DOHH2 (cell line): ENCODE measurements around the gene SLAIN1.

Experiments used
- H3F3A ChIP-seq: fragments of 200-600 bp; sonication (generic), shearing (Covaris generic); 2 replicates; pipeline ENCODE4 v1.6.0; 2016; ENCODE audit warnings: antibody characterized with exemption, mild to moderate bottlenecking; ENCODE audit not compliant: control insufficient read depth, insufficient read depth
- H3K27ac ChIP-seq: fragments of 200-600 bp; sonication (generic); 2 replicates; pipeline ENCODE4 v1.5.1; 2014; ENCODE audit warnings: low read depth, mild to moderate bottlenecking, low read length, moderate library complexity
- H3K27me3 ChIP-seq: fragments of 200-600 bp; sonication (generic); 2 replicates; pipeline ENCODE4 v1.6.1; 2014; ENCODE audit warnings: mild to moderate bottlenecking, low read length, mixed read lengths; ENCODE audit not compliant: control insufficient read depth
- H3K36me3 ChIP-seq: fragments of 200-600 bp; sonication (generic); 2 replicates; pipeline ENCODE4 v1.6.1; 2014; ENCODE audit warnings: mild to moderate bottlenecking, low read length, moderate library complexity, mixed read lengths; ENCODE audit not compliant: control insufficient read depth
- H3K4me1 ChIP-seq: fragments of 200-600 bp; sonication (generic); 2 replicates; pipeline ENCODE4 v1.6.1; 2014; ENCODE audit warnings: mild to moderate bottlenecking, low read length, mixed read lengths; ENCODE audit not compliant: control insufficient read depth
- H3K4me2 ChIP-seq: fragments of 200-600 bp; sonication (generic); 2 replicates; pipeline ENCODE4 v1.6.0; 2014; ENCODE audit warnings: mild to moderate bottlenecking, low read length, moderate library complexity
- H3K4me3 ChIP-seq: fragments of 200-600 bp; sonication (generic); 2 replicates; pipeline ENCODE4 v1.5.1; 2014; ENCODE audit warnings: mild to moderate bottlenecking, low read length, mixed read lengths
- H3K79me2 ChIP-seq: fragments of 200-600 bp; sonication (generic); 2 replicates; pipeline ENCODE4 v1.6.1; 2014; ENCODE audit warnings: mild to moderate bottlenecking, low read length, mixed read lengths; ENCODE audit not compliant: control insufficient read depth
- H3K9me2 ChIP-seq: fragments of 200-600 bp; sonication (generic); replicated peaks from 2 replicates; pipeline ENCODE4 v1.6.1; 2014; ENCODE audit warnings: mild to moderate bottlenecking, low read length, mixed read lengths; ENCODE audit not compliant: control insufficient read depth
- H3K9me3 ChIP-seq: fragments of 200-600 bp; sonication (generic); 2 replicates; pipeline ENCODE4 v1.6.1; 2014; ENCODE audit warnings: antibody characterized with exemption, low read length, mixed read lengths; ENCODE audit not compliant: control insufficient read depth, insufficient read depth
- H4K20me1 ChIP-seq: fragments of 200-600 bp; sonication (generic); 2 replicates; pipeline ENCODE4 v1.6.0; 2014; ENCODE audit warnings: low read depth, mild to moderate bottlenecking, antibody characterized with exemption, low read length, moderate library complexity; ENCODE audit not compliant: control insufficient read depth, insufficient read depth
- EZH2phosphoT487 ChIP-seq: fragments of 200-600 bp; sonication (generic); IDR thresholded peaks from 2 replicates; pipeline ENCODE4 v1.6.1; 2017; ENCODE audit warnings: borderline replicate concordance, mild to moderate bottlenecking, antibody characterized with exemption, low read length, moderate library complexity, mixed read lengths
- TF ChIP-seq, protein P1 (sequence below): fragments of 200-600 bp; sonication (generic); IDR thresholded peaks from one replicate; pipeline ENCODE4 v1.5.1; 2014; ENCODE audit warnings: antibody characterized with exemption, mild to moderate bottlenecking, low read depth, low read length; ENCODE audit not compliant: poor library complexity, severe bottlenecking

Gene SLAIN1

DNA sequence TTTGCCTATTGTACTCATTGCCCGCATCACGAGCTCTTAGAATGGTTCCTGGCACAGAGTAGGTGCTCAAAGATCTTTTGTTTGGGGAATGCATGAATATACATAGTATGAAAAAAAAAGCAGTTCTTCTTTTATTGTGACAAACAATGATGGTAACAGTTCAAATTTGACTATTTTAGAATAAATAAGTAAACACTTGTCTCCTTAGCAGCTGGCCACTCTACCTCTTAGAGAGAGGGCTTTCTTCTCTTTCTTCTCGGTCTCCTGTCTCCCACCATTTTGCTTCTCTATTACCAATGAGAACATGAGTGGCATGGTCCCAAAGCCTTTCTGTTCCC, 639 bp upstream of the SLAIN1 start:
- Histone ChIP-seq H3K4me3 (peak overlapping the region; percentile 82), H3K36me3 (no peaks in the 10 kb centered on the region), H3K27me3 (peaks cover 48% of the 10 kb centered on the region), H3K9me2 (no peaks in the 10 kb centered on the region), H3F3A (peaks cover 6% of the 10 kb centered on the region; the same call in 1 of the 2 replicates), H3K4me2 (peak overlapping the region; percentile 77), H3K4me1 (peaks cover 29% of the 10 kb centered on the region), H3K9me3 (no peaks in the 10 kb centered on the region), H3K27ac (no peak overlapping the region), H4K20me1 (peaks cover 5% of the 10 kb centered on the region), H3K79me2 (peaks cover 33% of the 10 kb centered on the region)
- TF ChIP-seq EZH2phosphoT487 = no peak
- TF ChIP-seq, protein P1, sequence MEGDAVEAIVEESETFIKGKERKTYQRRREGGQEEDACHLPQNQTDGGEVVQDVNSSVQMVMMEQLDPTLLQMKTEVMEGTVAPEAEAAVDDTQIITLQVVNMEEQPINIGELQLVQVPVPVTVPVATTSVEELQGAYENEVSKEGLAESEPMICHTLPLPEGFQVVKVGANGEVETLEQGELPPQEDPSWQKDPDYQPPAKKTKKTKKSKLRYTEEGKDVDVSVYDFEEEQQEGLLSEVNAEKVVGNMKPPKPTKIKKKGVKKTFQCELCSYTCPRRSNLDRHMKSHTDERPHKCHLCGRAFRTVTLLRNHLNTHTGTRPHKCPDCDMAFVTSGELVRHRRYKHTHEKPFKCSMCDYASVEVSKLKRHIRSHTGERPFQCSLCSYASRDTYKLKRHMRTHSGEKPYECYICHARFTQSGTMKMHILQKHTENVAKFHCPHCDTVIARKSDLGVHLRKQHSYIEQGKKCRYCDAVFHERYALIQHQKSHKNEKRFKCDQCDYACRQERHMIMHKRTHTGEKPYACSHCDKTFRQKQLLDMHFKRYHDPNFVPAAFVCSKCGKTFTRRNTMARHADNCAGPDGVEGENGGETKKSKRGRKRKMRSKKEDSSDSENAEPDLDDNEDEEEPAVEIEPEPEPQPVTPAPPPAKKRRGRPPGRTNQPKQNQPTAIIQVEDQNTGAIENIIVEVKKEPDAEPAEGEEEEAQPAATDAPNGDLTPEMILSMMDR = no peak

DNA sequence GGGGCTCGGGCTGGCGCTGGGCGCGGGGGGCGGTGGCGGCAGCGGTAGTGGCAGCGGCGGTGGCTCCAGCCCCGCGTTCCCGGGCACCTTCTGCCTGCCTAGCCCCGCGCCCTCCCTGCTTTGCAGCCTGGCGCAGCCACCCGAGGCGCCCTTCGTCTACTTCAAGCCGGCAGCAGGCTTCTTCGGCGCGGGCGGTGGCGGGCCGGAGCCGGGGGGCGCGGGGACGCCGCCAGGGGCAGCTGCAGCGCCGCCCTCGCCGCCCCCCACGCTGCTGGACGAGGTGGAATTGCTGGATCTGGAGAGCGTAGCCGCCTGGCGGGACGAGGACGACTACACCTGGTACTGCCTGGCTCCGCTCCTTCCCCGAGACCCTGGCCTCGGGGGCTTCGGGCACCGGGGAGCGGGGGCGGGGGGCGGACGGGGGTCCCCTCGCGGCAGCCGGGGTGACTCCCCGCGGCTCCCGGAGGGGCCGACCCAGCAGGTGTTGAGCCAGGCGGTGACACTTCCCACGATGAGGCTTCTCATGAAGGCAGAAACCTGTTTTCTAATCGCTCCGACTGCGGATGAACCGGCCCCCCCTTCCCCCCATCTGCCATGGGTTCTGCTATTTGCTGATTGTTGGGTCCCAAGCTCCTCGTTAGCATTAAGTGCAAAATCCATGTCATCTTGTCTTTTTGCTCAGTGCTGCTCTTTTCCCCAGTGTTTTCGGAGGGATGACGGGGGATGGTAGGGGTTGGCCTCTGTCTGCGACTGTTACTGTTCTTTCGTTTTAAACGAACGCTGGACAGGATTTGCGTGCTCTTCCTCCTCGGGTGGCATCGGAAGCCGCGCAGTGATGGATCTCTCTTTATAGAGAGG, 943 bp downstream of the SLAIN1 start:
- peaks cover 48% of the 10 kb centered on the region for H3K79me2 ChIP-seq
- no peak overlapping the region for H3K27ac ChIP-seq

DNA sequence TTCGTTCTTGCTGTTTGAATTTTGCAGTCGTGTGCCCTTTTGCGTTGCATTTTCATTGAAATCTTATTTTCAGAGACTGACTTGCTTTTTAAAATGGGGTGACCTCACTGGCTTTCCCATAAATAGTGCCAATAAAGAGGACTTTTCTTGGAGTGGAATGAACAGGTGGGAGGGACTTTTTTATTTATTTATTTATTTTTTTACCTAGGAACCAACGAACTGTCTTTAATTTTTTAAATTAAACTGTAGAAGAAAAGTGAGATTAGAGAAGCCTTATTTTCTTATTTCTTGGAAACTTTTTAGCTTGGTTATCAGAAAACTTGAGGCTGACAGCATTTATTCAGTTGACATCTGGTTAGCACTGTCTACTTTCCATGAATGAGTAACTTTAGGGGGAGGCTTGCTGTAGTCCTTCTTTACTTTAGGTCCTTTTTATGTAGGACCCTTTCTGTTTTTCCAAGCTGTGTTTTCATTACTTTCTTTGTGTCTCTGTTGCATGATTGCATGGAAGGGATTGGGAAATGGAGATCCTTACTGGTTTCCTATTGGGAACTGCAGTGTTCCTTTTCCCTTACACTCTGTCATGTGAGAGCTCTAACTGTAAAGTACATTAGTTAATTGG, 1.7 kb downstream of the SLAIN1 start:
- peak overlapping the region; percentile 92 for H3K4me3 ChIP-seq
- peaks cover 5% of the 10 kb centered on the region for H4K20me1 ChIP-seq
- H3K36me3 ChIP-seq = no peaks in the 10 kb centered on the region
- H3K4me2 ChIP-seq = peak overlapping the region; percentile 82
- H3K9me2 ChIP-seq = no peaks in the 10 kb centered on the region
- H3K9me3 ChIP-seq = no peaks in the 10 kb centered on the region
- H3F3A ChIP-seq = peaks cover 6% of the 10 kb centered on the region; the same call in 1 of the 2 replicates
- no peak overlapping the region for H3K27ac ChIP-seq
- H3K79me2 ChIP-seq = peaks cover 49% of the 10 kb centered on the region
- peaks cover 29% of the 10 kb centered on the region for H3K4me1 ChIP-seq
- peaks cover 28% of the 10 kb centered on the region for H3K27me3 ChIP-seq
- TF ChIP-seq EZH2phosphoT487 = no peak
- TF ChIP-seq, protein P1 = no peak

More for the DNA sequence above, 943 bp downstream of the SLAIN1 start:
- Histone ChIP-seq H3K36me3 (no peaks in the 10 kb centered on the region), H4K20me1 (peaks cover 5% of the 10 kb centered on the region), H3K4me3 (peak overlapping the region; percentile 92), H3K4me2 (peak overlapping the region; percentile 82), H3K4me1 (peaks cover 29% of the 10 kb centered on the region), H3K27me3 (peaks cover 35% of the 10 kb centered on the region), H3K9me2 (no peaks in the 10 kb centered on the region), H3F3A (peaks cover 6% of the 10 kb centered on the region; the same call in 1 of the 2 replicates), H3K9me3 (no peaks in the 10 kb centered on the region)
- TF ChIP-seq EZH2phosphoT487 = no peak
- TF ChIP-seq, protein P1 = no peak
